Naive thymus-derived CD4-positive, alpha-beta T cell (primary cell): ENCODE data around the gene FBXO22. TPM values are rescaled to one million over a fixed set of nuclear protein-coding genes. Genes with fewer than 3 reads are reported as not detected.
A peak's percentile ranks its signal among the peaks of the same experiment; 100 is the strongest.

Experiments used
- ATAC-seq: fragments of 150-1000 bp; cut with Tn5 transposase; 2 replicates; pipeline ENCODE4 v1.10.0; 2021; ENCODE audit warnings: mild to moderate bottlenecking, moderate library complexity
- CTCF ChIA-PET: fragments of 350-600 bp; sonication (Branson Sonifier 250); formaldehyde crosslinking; loops from one replicate; lab custom pipeline; 2021; ENCODE audit warnings: antibody characterized with exemption; lab: Charles Lee
- POLR2A ChIA-PET: fragments of 350-600 bp; sonication (Branson Sonifier 250); formaldehyde crosslinking; loops from one replicate; lab custom pipeline; 2021; ENCODE audit warnings: antibody characterized with exemption, inconsistent platforms; lab: Charles Lee
- DNase-seq, 9 donors: peaks; one replicate each; pipeline versions ENCODE4 v3.0.0 to v3.0.0-alpha.2; 2020 to 2022; ENCODE audit warnings: mixed read lengths in 1 of 9
- H3K27ac ChIP-seq: one replicate; pipeline ENCODE4 v1.7.0; 2013; ENCODE audit warnings: mild to moderate bottlenecking, low read depth, low read length, moderate library complexity
- H3K27me3 ChIP-seq, 2 donors: one replicate each; pipeline ENCODE4 v1.7.0; 2013; ENCODE audit warnings: low read length in 2 of 2, mild to moderate bottlenecking in 2 of 2, moderate library complexity in 2 of 2; ENCODE audit not compliant: control insufficient read depth in 2 of 2, insufficient read depth in 2 of 2
- H3K36me3 ChIP-seq, 3 experiments: 1 replicate in 2 of 3; 2 replicates in 1 of 3; pipeline ENCODE4 v1.7.0; 2013; ENCODE audit warnings: low read length in 3 of 3, mild to moderate bottlenecking in 3 of 3, moderate library complexity in 1 of 3; ENCODE audit not compliant: insufficient read depth in 3 of 3, control insufficient read depth in 2 of 3
- H3K4me1 ChIP-seq, 2 donors: one replicate each; pipeline ENCODE4 v1.7.0; 2013; ENCODE audit warnings: low read length in 2 of 2, mild to moderate bottlenecking in 2 of 2, moderate library complexity in 1 of 2; ENCODE audit not compliant: control insufficient read depth in 2 of 2, insufficient read depth in 2 of 2
- H3K4me3 ChIP-seq: 2 replicates; pipeline ENCODE4 v1.7.0; 2013; ENCODE audit warnings: mild to moderate bottlenecking, low read length
- H3K9me3 ChIP-seq, 3 experiments: 1 replicate in 2 of 3; 2 replicates in 1 of 3; pipeline ENCODE4 v1.7.0; 2013; ENCODE audit warnings: low read length in 3 of 3; ENCODE audit not compliant: control insufficient read depth in 2 of 3
- H3K27ac Mint-ChIP-seq, 9 donors: one replicate each; pipeline ENCODE4 v1.8.0; 2020 to 2022; ENCODE audit warnings: mixed read lengths in 9 of 9, mild to moderate bottlenecking in 8 of 9, moderate library complexity in 5 of 9, inconsistent platforms in 2 of 9
- H3K27me3 Mint-ChIP-seq, 5 donors: one replicate each; pipeline ENCODE4 v1.8.0; 2021 to 2022; ENCODE audit warnings: mixed read lengths in 5 of 5, mild to moderate bottlenecking in 1 of 5
- H3K36me3 Mint-ChIP-seq, 5 donors: one replicate each; pipeline ENCODE4 v1.8.0; 2020 to 2022; ENCODE audit warnings: mixed read lengths in 5 of 5, mild to moderate bottlenecking in 3 of 5, inconsistent platforms in 1 of 5
- H3K4me1 Mint-ChIP-seq, 7 donors: one replicate each; pipeline ENCODE4 v1.8.0; 2020 to 2022; ENCODE audit warnings: mixed read lengths in 7 of 7, mild to moderate bottlenecking in 3 of 7, inconsistent platforms in 1 of 7
- H3K4me3 Mint-ChIP-seq, 10 donors: one replicate each; pipeline ENCODE4 v1.8.0; 2020 to 2022; ENCODE audit warnings: mild to moderate bottlenecking in 10 of 10, mixed read lengths in 10 of 10, moderate library complexity in 6 of 10, inconsistent platforms in 2 of 10
- H3K9me3 Mint-ChIP-seq, 11 donors: one replicate each; pipeline ENCODE4 v1.8.0; 2020 to 2022; ENCODE audit warnings: mixed read lengths in 11 of 11, mild to moderate bottlenecking in 4 of 11, inconsistent platforms in 1 of 11, moderate library complexity in 1 of 11
- intact Hi-C, 2 donors: fragments of 100-400 bp; cut with micrococcal nuclease; formaldehyde crosslinking; loops; one replicate each; pipeline ENCODE4 v1.15.1; 2023
- polyA plus RNA-seq, 2 donors: library from polyadenylated mRNA; unstranded; fragments of 300-500 nt; fragmentation: Illumina TruSeq; gene quantifications; one replicate each; pipeline ENCODE4 v1.2.3, GENCODE V29; 2021
- total RNA-seq, 6 experiments: library from RNA in 5 of 6; stranded (reverse) in 5 of 6; gene quantifications; 1 replicate in 5 of 6; 2 replicates in 1 of 6; pipeline ENCODE4 v1.2.3 and lab custom pipeline; 2021 to 2026

Gene FBXO22
- 10 to 100 TPM in 4 of 5 experiments, 1 to 10 TPM in 1; 9.7 to 34.5 (median 25.5) TPM for total RNA-seq
- 10 to 100 TPM; 14.7 to 15.3 TPM for polyA plus RNA-seq
- total RNA-seq (lab: John Stamatoyannopoulos, UW): 14.9 reads per million, percentile 44 among the genes with 10 or more reads in this experiment

GRCh38 chr15:75903331-75904239, at the start of gene FBXO22:
Gene FBXO22 (plus strand): TSS chr15:75903878. CDS start chr15:75903964, 86 bp downstream.
- Mint-ChIP-seq H3K4me3 (peak within 1 kb of the TSS; percentile 96 to 99 (median 98)), H3K27me3 (no peaks in the 10 kb centered on the region), H3K36me3 (peaks cover 0 to 14% (median 4%) of the 10 kb centered on the region in 5 donors), H3K9me3 (no peaks in the 10 kb centered on the region), H3K27ac (peak within 1 kb of the TSS; percentile 91 to 97 (median 94)), H3K4me1 (peaks cover 15 to 70% (median 51%) of the 10 kb centered on the region in 7 donors)
- peak within 1 kb of the TSS; percentile 91 for H3K4me3 ChIP-seq
- POLR2A ChIA-PET: interaction anchor here (0.6 to 3.4 kb wide), 6 partner anchors 17 to 1033 kb away, joined by 3 to 22 read pairs (median 3); partner anchors contain the start of gene UBE2Q2
- CTCF ChIA-PET: interaction anchor here (0.7 to 0.9 kb wide), 2 partner anchors 48 to 702 kb away, joined by 4 to 6 read pairs; no protein-coding TSS in a partner anchor
- peak; percentile 79 to 92 (median 85) for DNase-seq
- peaks cover 0 to 11% (median 0%) of the 10 kb centered on the region in 3 experiments for H3K36me3 ChIP-seq
- H3K27me3 ChIP-seq: no peaks in the 10 kb centered on the region
- intact Hi-C loops: loop anchor here (1.0 to 10.0 kb wide), 6 partner anchors 60 to 1031 kb away; partner anchors contain the start of genes UBE2Q2 (in 2 of the 2), C15orf39 (in 1 of the 2), IMP3 (in 1 of the 2) and RCN2 (in 1 of the 2)
- H3K27ac ChIP-seq: peak within 1 kb of the TSS; percentile 79
- no peaks in the 10 kb centered on the region for H3K9me3 ChIP-seq
- peaks cover 0 to 12% of the 10 kb centered on the region in 2 donors for H3K4me1 ChIP-seq
- ATAC-seq: peak; percentile 98

- Histone ChIP-seq H3K36me3 (peaks cover 0 to 18% (median 7%) of the 10 kb centered on the region in 3 experiments), H3K4me1 (peaks cover 0 to 7% of the 10 kb centered on the region in 2 donors), H3K4me3 (no peak overlapping the region), H3K27ac (no peak overlapping the region), H3K27me3 (no peaks in the 10 kb centered on the region), H3K9me3 (no peaks in the 10 kb centered on the region)
- no peak overlapping the region for H3K4me3 Mint-ChIP-seq
- intact Hi-C loops: no loop called here
- H3K9me3 Mint-ChIP-seq: no peaks in the 10 kb centered on the region
- H3K27ac Mint-ChIP-seq: peak overlapping the region in 3 of 9 donors; percentile 11 to 63 (median 40)
- no peaks in the 10 kb centered on the region for H3K27me3 Mint-ChIP-seq
- H3K4me1 Mint-ChIP-seq: peaks cover 24 to 60% (median 42%) of the 10 kb centered on the region in 7 donors
- POLR2A ChIA-PET: no interaction called here
- ATAC-seq (no peak), DNase-seq (no peak)
- H3K36me3 Mint-ChIP-seq: peaks cover 8 to 48% (median 22%) of the 10 kb centered on the region in 5 donors
- CTCF ChIA-PET: no interaction called here
These were observed 45.8 kb upstream of the FBXO22 start for GRCh38 chr15:75857886-75858285.

DNA sequence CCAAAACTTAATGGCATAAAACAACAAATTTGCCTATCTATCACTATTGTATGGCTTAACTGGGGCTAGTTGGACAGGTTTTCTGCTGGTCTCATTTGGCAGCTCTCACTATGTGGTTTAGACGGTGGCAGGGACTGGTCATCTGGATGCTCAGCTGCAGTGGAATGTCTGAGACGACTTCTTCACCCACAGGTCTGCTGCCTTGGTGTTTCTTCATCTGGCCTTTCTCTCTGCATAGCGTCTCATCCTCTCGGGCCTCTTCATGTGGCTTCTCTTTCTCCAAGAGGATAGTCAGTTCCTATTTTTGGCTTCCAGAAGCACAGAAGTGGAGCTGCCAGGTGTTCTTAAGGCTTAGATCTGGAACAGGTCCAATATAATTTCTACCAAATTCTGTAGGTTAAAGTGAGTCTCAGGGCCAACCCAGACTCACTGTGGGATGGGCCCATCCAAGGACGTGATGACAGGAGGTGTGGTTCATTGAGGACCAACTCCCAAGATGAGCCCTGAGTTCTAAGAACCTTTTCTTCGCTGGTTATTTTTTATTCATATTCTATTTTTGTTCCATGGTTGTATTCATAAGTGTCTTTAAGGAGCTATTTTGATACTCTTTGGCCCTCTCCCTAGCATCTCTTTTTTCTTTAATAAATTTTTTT, 41.8 kb upstream of the FBXO22 start:
- no peak overlapping the region for H3K4me3 Mint-ChIP-seq
- Histone ChIP-seq H3K27ac (no peak overlapping the region), H3K4me3 (no peak overlapping the region), H3K27me3 (no peaks in the 10 kb centered on the region), H3K9me3 (no peaks in the 10 kb centered on the region), H3K4me1 (no peaks in the 10 kb centered on the region), H3K36me3 (peaks cover 0 to 13% (median 0%) of the 10 kb centered on the region in 3 experiments)
- H3K36me3 Mint-ChIP-seq: peaks cover 10 to 56% (median 26%) of the 10 kb centered on the region in 5 donors
- CTCF ChIA-PET: no interaction called here
- ATAC-seq: no peak
- POLR2A ChIA-PET: no interaction called here
- DNase-seq: no peak
- no peaks in the 10 kb centered on the region for H3K9me3 Mint-ChIP-seq
- H3K27ac Mint-ChIP-seq: no peak overlapping the region
- H3K4me1 Mint-ChIP-seq: peaks cover 40 to 79% (median 56%) of the 10 kb centered on the region in 7 donors
- H3K27me3 Mint-ChIP-seq: no peaks in the 10 kb centered on the region
- intact Hi-C loops: no loop called here

DNA sequence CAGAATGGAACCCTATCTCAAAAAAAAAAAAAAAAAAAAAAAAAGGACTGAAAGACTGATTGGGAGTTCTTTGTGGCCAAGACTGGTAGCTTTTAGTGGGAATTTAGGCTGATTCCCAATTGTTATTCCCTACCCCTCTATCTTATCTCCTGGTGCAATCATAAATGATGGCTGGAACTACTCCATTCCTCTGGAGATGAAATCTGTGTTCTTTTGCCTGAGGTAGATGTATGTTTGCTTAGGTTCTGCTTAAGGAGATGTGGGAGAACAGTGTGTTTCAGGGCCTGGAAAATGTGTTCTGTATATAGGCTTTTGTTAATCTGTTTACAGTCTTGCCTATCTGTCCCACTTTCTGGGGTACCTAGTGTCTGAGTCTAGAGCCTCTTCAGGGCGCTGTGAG, 40.9 kb upstream of the FBXO22 start:
- CTCF ChIA-PET: no interaction called here
- Mint-ChIP-seq H3K27me3 (no peaks in the 10 kb centered on the region), H3K27ac (peak overlapping the region in 2 of 9 donors; percentile 5 to 14), H3K9me3 (no peaks in the 10 kb centered on the region), H3K4me3 (no peak overlapping the region), H3K36me3 (peaks cover 10 to 63% (median 26%) of the 10 kb centered on the region in 5 donors), H3K4me1 (peaks cover 43 to 82% (median 61%) of the 10 kb centered on the region in 7 donors)
- ATAC-seq (no peak), DNase-seq (no peak)
- H3K4me1 ChIP-seq: no peaks in the 10 kb centered on the region
- no peak overlapping the region for H3K27ac ChIP-seq
- H3K9me3 ChIP-seq: no peaks in the 10 kb centered on the region
- peaks cover 0 to 13% (median 0%) of the 10 kb centered on the region in 3 experiments for H3K36me3 ChIP-seq
- intact Hi-C loops: no loop called here
- H3K27me3 ChIP-seq: no peaks in the 10 kb centered on the region
- POLR2A ChIA-PET: no interaction called here
- H3K4me3 ChIP-seq: no peak overlapping the region

DNA sequence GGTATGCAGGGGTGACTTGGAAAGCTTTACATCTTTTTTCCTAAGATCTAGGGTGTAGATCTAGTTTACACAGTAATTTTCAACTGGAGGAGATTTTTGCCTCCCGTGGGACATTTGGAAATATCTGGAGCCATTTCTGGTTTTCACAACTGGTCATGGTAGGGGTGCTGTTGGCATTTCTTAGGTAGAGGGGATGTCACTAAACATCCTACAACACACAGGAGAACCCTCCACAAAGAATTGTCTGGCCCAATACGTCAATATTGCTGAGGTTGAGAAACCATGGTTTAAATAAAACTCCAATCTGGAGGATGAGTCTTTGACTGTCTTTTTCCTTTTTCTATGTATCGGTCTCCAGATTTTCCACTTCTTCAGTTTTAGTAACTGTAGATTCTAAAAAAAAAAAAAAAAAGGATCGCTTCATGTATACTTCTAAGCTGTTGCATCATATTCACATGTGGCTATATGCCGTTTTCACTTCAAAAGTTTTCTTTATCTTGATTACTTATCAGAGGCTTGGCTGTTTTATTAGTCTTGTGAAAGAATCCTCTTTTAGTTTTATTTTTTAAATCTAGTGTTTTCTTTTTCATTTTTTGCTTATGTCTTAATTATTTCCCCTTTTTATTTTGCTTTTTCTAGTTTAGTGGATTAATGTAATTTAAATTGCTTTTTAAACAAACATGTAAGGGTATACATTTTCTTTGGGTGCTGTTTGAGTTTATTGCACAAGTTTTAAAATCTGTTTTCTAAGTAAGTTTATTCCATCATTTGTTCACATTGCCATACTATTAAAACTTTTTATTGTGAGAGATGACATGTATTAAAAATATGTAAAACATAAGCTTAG, 39.2 kb upstream of the FBXO22 start:
- peaks cover 4 to 59% (median 23%) of the 10 kb centered on the region in 5 donors for H3K36me3 Mint-ChIP-seq
- H3K4me1 ChIP-seq: no peaks in the 10 kb centered on the region
- no peak overlapping the region for H3K27ac ChIP-seq
- H3K4me1 Mint-ChIP-seq: peaks cover 31 to 70% (median 46%) of the 10 kb centered on the region in 7 donors
- peaks cover 0 to 13% (median 5%) of the 10 kb centered on the region in 3 experiments for H3K36me3 ChIP-seq
- H3K9me3 ChIP-seq: no peaks in the 10 kb centered on the region
- no peaks in the 10 kb centered on the region for H3K9me3 Mint-ChIP-seq
- DNase-seq: no peak
- no peaks in the 10 kb centered on the region for H3K27me3 Mint-ChIP-seq
- no peaks in the 10 kb centered on the region for H3K27me3 ChIP-seq
- ATAC-seq: no peak
- intact Hi-C loops: no loop called here
- no peak overlapping the region for H3K27ac Mint-ChIP-seq
- ChIA-PET CTCF (interaction anchor here (0.8 kb wide), 1 partner anchor 667 kb away, joined by 5 read pairs; no protein-coding TSS in a partner anchor), POLR2A (no interaction called here)
- no peak overlapping the region for H3K4me3 ChIP-seq
- H3K4me3 Mint-ChIP-seq: no peak overlapping the region
